Activated CD8-positive, alpha-beta memory T cell treated with anti-CD3 and anti-CD28 coated beads, Interleukin-2, amount 10 ng/mL, durations not matched to agents 7 days and 5 days (primary cell): ENCODE data around the gene ZFP36L1. TPM values are rescaled to one million over a fixed set of nuclear protein-coding genes. Genes with fewer than 3 reads are reported as not detected.
"Not testable (repeated sequence)": the region's sequence is repeated elsewhere in the genome, so short reads cannot be mapped to it uniquely, and the experiment has no call there.

ENCODE experiments used
- ATAC-seq: fragments of 150-1000 bp; cut with Tn5 transposase; one replicate; pipeline ENCODE4 v1.10.0; 2021; ENCODE audit warnings: moderate library complexity
- CTCF ChIA-PET: fragments of 350-600 bp; sonication (Branson Sonifier 250); formaldehyde crosslinking; loops from one replicate; lab custom pipeline; 2021; ENCODE audit warnings: antibody characterized with exemption; lab: Charles Lee
- DNase-seq: peaks from one replicate; pipeline ENCODE4 v3.0.0-alpha.2; 2020
- H3K27ac Mint-ChIP-seq: one replicate; pipeline ENCODE4 v1.8.0; 2021; ENCODE audit warnings: mild to moderate bottlenecking, mixed read lengths
- H3K27me3 Mint-ChIP-seq: one replicate; pipeline ENCODE4 v1.8.0; 2021; ENCODE audit warnings: mixed read lengths
- H3K36me3 Mint-ChIP-seq: one replicate; pipeline ENCODE4 v1.8.0; 2021; ENCODE audit warnings: mild to moderate bottlenecking, mixed read lengths
- H3K4me1 Mint-ChIP-seq: one replicate; pipeline ENCODE4 v1.8.0; 2021; ENCODE audit warnings: mixed read lengths
- H3K4me3 Mint-ChIP-seq: one replicate; pipeline ENCODE4 v1.8.0; 2021; ENCODE audit warnings: mild to moderate bottlenecking, moderate library complexity, mixed read lengths
- H3K9me3 Mint-ChIP-seq: one replicate; pipeline ENCODE4 v1.8.0; 2022; ENCODE audit warnings: low read depth, mixed read lengths
- total RNA-seq, 2 experiments: library from RNA; stranded (reverse); gene quantifications; one replicate each; pipeline ENCODE4 v1.2.3, GENCODE V29; 2021

The ZFP36L1 gene
- total RNA-seq, 2 experiments from 2014 or later = 53.6 to 85.6 TPM

GRCh38 chr14:68771631-68772030, 21.2 kb downstream of the ZFP36L1 start:
- Mint-ChIP-seq H3K9me3 (peaks cover 3% of the 10 kb centered on the region), H3K4me1 (peaks cover 16% of the 10 kb centered on the region), H3K27me3 (no peaks in the 10 kb centered on the region), H3K4me3 (no peak overlapping the region), H3K27ac (no peak overlapping the region), H3K36me3 (peaks cover 8% of the 10 kb centered on the region)
- DNase-seq = no peak
- peak; percentile 60 for ATAC-seq
- CTCF ChIA-PET = interaction anchor here (1.3 kb wide), 1 partner anchor 18 kb away, joined by 7 read pairs; no protein-coding TSS in a partner anchor

- CTCF ChIA-PET = interaction anchor here (1.3 kb wide), 1 partner anchor 19 kb away, joined by 7 read pairs; no protein-coding TSS in a partner anchor
These were observed 22.1 kb downstream of the ZFP36L1 start for GRCh38 chr14:68770553-68771286.

GRCh38 chr14:68770051-68770450, 22.8 kb downstream of the ZFP36L1 start:
- ATAC-seq = no peak

More at GRCh38 chr14:68770553-68771286, 22.1 kb downstream of the ZFP36L1 start:
- Mint-ChIP-seq H3K27ac (peak overlapping the region; percentile 1), H3K4me1 (peaks cover 19% of the 10 kb centered on the region), H3K27me3 (no peaks in the 10 kb centered on the region), H3K36me3 (peaks cover 6% of the 10 kb centered on the region), H3K9me3 (peaks cover 2% of the 10 kb centered on the region), H3K4me3 (no peak overlapping the region)
- ATAC-seq (no peak), DNase-seq (no peak)

GRCh38 chr14:68768316-68768715, 24.6 kb downstream of the ZFP36L1 start:
- DNase-seq (no peak), ATAC-seq (no peak)
- Mint-ChIP-seq H3K36me3 (no peaks in the 10 kb centered on the region), H3K27ac (no peak overlapping the region), H3K9me3 (no peaks in the 10 kb centered on the region), H3K4me1 (peaks cover 20% of the 10 kb centered on the region), H3K27me3 (no peaks in the 10 kb centered on the region), H3K4me3 (no peak overlapping the region)
- CTCF ChIA-PET = interaction anchor here (1.5 kb wide), 1 partner anchor 11 kb away, joined by 4 read pairs; no protein-coding TSS in a partner anchor

More at GRCh38 chr14:68770051-68770450, 22.8 kb downstream of the ZFP36L1 start:
- no peaks in the 10 kb centered on the region for H3K9me3 Mint-ChIP-seq
- H3K27me3 Mint-ChIP-seq = no peaks in the 10 kb centered on the region
- DNase-seq = no peak
- H3K4me3 Mint-ChIP-seq = no peak overlapping the region
- CTCF ChIA-PET = interaction anchor here (1.2 kb wide), 1 partner anchor 19 kb away, joined by 3 read pairs; no protein-coding TSS in a partner anchor
- no peak overlapping the region for H3K27ac Mint-ChIP-seq
- peaks cover 20% of the 10 kb centered on the region for H3K4me1 Mint-ChIP-seq
- H3K36me3 Mint-ChIP-seq = peaks cover 4% of the 10 kb centered on the region

GRCh38 chr14:68767248-68767645, 25.6 kb downstream of the ZFP36L1 start:
- Mint-ChIP-seq H3K4me3 (no peak overlapping the region), H3K4me1 (peaks cover 20% of the 10 kb centered on the region), H3K27ac (no peak overlapping the region), H3K27me3 (no peaks in the 10 kb centered on the region), H3K36me3 (no peaks in the 10 kb centered on the region), H3K9me3 (no peaks in the 10 kb centered on the region)
- DNase-seq (no peak), ATAC-seq (no peak)
- CTCF ChIA-PET = interaction anchor here (1.2 to 1.5 kb wide), 2 partner anchors 10 to 104 kb away, joined by 4 read pairs; no protein-coding TSS in a partner anchor

- no peak overlapping the region for H3K27ac Mint-ChIP-seq
- CTCF ChIA-PET = interaction anchor here (1.2 to 1.5 kb wide), 2 partner anchors 10 to 103 kb away, joined by 4 read pairs; no protein-coding TSS in a partner anchor
- no peak for DNase-seq
- H3K4me1 Mint-ChIP-seq = peaks cover 15% of the 10 kb centered on the region
- H3K4me3 Mint-ChIP-seq = no peak overlapping the region
- H3K36me3 Mint-ChIP-seq = no peaks in the 10 kb centered on the region
- H3K9me3 Mint-ChIP-seq = no peaks in the 10 kb centered on the region
- ATAC-seq = no peak
- H3K27me3 Mint-ChIP-seq = no peaks in the 10 kb centered on the region
These were observed 26.3 kb downstream of the ZFP36L1 start for GRCh38 chr14:68766299-68767247.

GRCh38 chr14:68763843-68764242, 29.0 kb downstream of the ZFP36L1 start:
- H3K9me3 Mint-ChIP-seq, ATAC-seq, H3K4me1 Mint-ChIP-seq, DNase-seq, H3K27me3 Mint-ChIP-seq, CTCF ChIA-PET, H3K4me3 Mint-ChIP-seq, H3K36me3 Mint-ChIP-seq, H3K27ac Mint-ChIP-seq: not testable (repeated sequence)

- no peaks in the 10 kb centered on the region for H3K36me3 Mint-ChIP-seq
- DNase-seq (no peak), ATAC-seq (no peak)
- H3K4me3 Mint-ChIP-seq = no peak overlapping the region
- CTCF ChIA-PET = no interaction called here
- H3K27me3 Mint-ChIP-seq = no peaks in the 10 kb centered on the region
- peaks cover 9% of the 10 kb centered on the region for H3K4me1 Mint-ChIP-seq
- H3K27ac Mint-ChIP-seq = no peak overlapping the region
- no peaks in the 10 kb centered on the region for H3K9me3 Mint-ChIP-seq
These were observed 29.7 kb downstream of the ZFP36L1 start for GRCh38 chr14:68762953-68763764.

GRCh38 chr14:68761391-68761790, 31.5 kb downstream of the ZFP36L1 start:
- CTCF ChIA-PET = interaction anchor here (1.0 kb wide), 1 partner anchor 14 kb away, joined by 3 read pairs; no protein-coding TSS in a partner anchor
- Mint-ChIP-seq H3K4me1 (peaks cover 18% of the 10 kb centered on the region), H3K36me3 (no peaks in the 10 kb centered on the region), H3K4me3 (no peak overlapping the region), H3K27me3 (no peaks in the 10 kb centered on the region), H3K9me3 (no peaks in the 10 kb centered on the region), H3K27ac (no peak overlapping the region)
- DNase-seq = no peak
- ATAC-seq = no peak

GRCh38 chr14:68760761-68761160, 32.1 kb downstream of the ZFP36L1 start:
- DNase-seq = no peak
- ATAC-seq = no peak
- no peaks in the 10 kb centered on the region for H3K9me3 Mint-ChIP-seq
- H3K4me1 Mint-ChIP-seq = peaks cover 16% of the 10 kb centered on the region
- H3K36me3 Mint-ChIP-seq = no peaks in the 10 kb centered on the region
- H3K27me3 Mint-ChIP-seq = no peaks in the 10 kb centered on the region
- CTCF ChIA-PET = interaction anchor here (1.0 kb wide), 1 partner anchor 14 kb away, joined by 3 read pairs; no protein-coding TSS in a partner anchor
- H3K4me3 Mint-ChIP-seq = no peak overlapping the region
- H3K27ac Mint-ChIP-seq = no peak overlapping the region

GRCh38 chr14:68759937-68760336, 32.9 kb downstream of the ZFP36L1 start:
- H3K4me3 Mint-ChIP-seq = no peak overlapping the region
- H3K36me3 Mint-ChIP-seq = no peaks in the 10 kb centered on the region
- H3K27me3 Mint-ChIP-seq = no peaks in the 10 kb centered on the region
- no peak overlapping the region for H3K27ac Mint-ChIP-seq
- ATAC-seq = no peak
- DNase-seq = no peak
- CTCF ChIA-PET = no interaction called here
- no peaks in the 10 kb centered on the region for H3K9me3 Mint-ChIP-seq
- H3K4me1 Mint-ChIP-seq = peaks cover 11% of the 10 kb centered on the region

GRCh38 chr14:68759017-68759560, 33.8 kb downstream of the ZFP36L1 start:
- Mint-ChIP-seq H3K27ac (no peak overlapping the region), H3K36me3 (no peaks in the 10 kb centered on the region), H3K27me3 (no peaks in the 10 kb centered on the region), H3K4me3 (no peak overlapping the region), H3K9me3 (no peaks in the 10 kb centered on the region), H3K4me1 (peaks cover 11% of the 10 kb centered on the region)
- no peak for ATAC-seq
- DNase-seq = no peak
- CTCF ChIA-PET = no interaction called here
